Thymus (tissue), 11 donors: Measurements from ENCODE around the gene SNX5. TPM values are rescaled to one million over a fixed set of nuclear protein-coding genes. Genes with fewer than 3 reads are reported as not detected.
A peak's percentile ranks its signal among the peaks of the same experiment; 100 is the strongest.

ENCODE experiments used
- DNase-seq, 9 donors: peaks; one replicate each; pipeline ENCODE4 v3.0.0-alpha.2; 2013; ENCODE audit warnings: low spot score in 9 of 9, low read depth in 6 of 9, missing footprints in 1 of 9
- H3K27ac ChIP-seq, 2 donors: one replicate each; pipeline ENCODE4 v1.5.1; 2013; ENCODE audit warnings: control low read depth in 1 of 2, low read depth in 1 of 2, low read length in 1 of 2, mild to moderate bottlenecking in 1 of 2, moderate library complexity in 1 of 2
- H3K27me3 ChIP-seq, 2 donors: one replicate each; pipeline ENCODE4 v1.5.1; 2013; ENCODE audit warnings: low read length in 1 of 2; ENCODE audit not compliant: control insufficient read depth in 2 of 2, insufficient read depth in 1 of 2
- H3K36me3 ChIP-seq, 2 donors: one replicate each; pipeline ENCODE4 v1.5.1; 2013; ENCODE audit warnings: low read length in 1 of 2, mild to moderate bottlenecking in 1 of 2, moderate library complexity in 1 of 2; ENCODE audit not compliant: control insufficient read depth in 2 of 2, insufficient read depth in 2 of 2
- H3K4me1 ChIP-seq, 2 donors: one replicate each; pipeline ENCODE4 v1.5.1; 2013; ENCODE audit warnings: low read length in 2 of 2; ENCODE audit not compliant: control insufficient read depth in 2 of 2, insufficient read depth in 2 of 2
- H3K4me3 ChIP-seq, 2 donors: one replicate each; pipeline ENCODE4 v1.5.1; 2013; ENCODE audit warnings: low read length in 2 of 2, control low read depth in 1 of 2, mild to moderate bottlenecking in 1 of 2
- H3K9me3 ChIP-seq, 2 donors: one replicate each; pipeline ENCODE4 v1.5.1; 2013; ENCODE audit warnings: low read length in 1 of 2, mild to moderate bottlenecking in 1 of 2; ENCODE audit not compliant: control insufficient read depth in 2 of 2, insufficient read depth in 1 of 2
- WGBS: extraction: QIAGEN DNeasy Blood & Tissue Kit; methylation state at CpG from one replicate; pipeline ENCODE4 v1.1.7; 2013; 5-methylcytosine and 5-hydroxymethylcytosine counted together
- polyA plus RNA-seq: library from polyadenylated mRNA; stranded (reverse); fragments of 200-250 nt; gene quantifications from one replicate; pipeline ENCODE4 v1.2.3, GENCODE V29; 2013
- total RNA-seq: library from RNA; stranded (reverse); fragments of 120-200 nt; gene quantifications from one replicate; pipeline ENCODE4 v1.2.4, GENCODE V29; 2013
- donor health status: healthy.

The SNX5 gene
- total and polyA plus RNA-seq, 2 donors, result 102 to 134 TPM

- H3K4me1 ChIP-seq, result no peaks in the 10 kb centered on the region
- DNase-seq, result no peak
- H3K9me3 ChIP-seq, result no peaks in the 10 kb centered on the region
- no peaks in the 10 kb centered on the region for H3K36me3 ChIP-seq
- WGBS, result 96% methylated on average over 7 of the region's 7 CpGs
- H3K27me3 ChIP-seq, result no peaks in the 10 kb centered on the region
- no peak overlapping the region for H3K27ac ChIP-seq
- H3K4me3 ChIP-seq, result no peak overlapping the region
Observed at GRCh38 chr20:17905544-17905943, 63.0 kb downstream of the SNX5 start.

- WGBS, result 82% methylated on average over 3 of the region's 3 CpGs
- H3K27ac ChIP-seq, result no peak overlapping the region
- H3K36me3 ChIP-seq, result no peaks in the 10 kb centered on the region
- no peak for DNase-seq
- H3K9me3 ChIP-seq, result no peaks in the 10 kb centered on the region
- no peaks in the 10 kb centered on the region for H3K4me1 ChIP-seq
- no peak overlapping the region for H3K4me3 ChIP-seq
- H3K27me3 ChIP-seq, result no peaks in the 10 kb centered on the region
Observed at GRCh38 chr20:17904027-17904426, 64.6 kb downstream of the SNX5 start.

DNA sequence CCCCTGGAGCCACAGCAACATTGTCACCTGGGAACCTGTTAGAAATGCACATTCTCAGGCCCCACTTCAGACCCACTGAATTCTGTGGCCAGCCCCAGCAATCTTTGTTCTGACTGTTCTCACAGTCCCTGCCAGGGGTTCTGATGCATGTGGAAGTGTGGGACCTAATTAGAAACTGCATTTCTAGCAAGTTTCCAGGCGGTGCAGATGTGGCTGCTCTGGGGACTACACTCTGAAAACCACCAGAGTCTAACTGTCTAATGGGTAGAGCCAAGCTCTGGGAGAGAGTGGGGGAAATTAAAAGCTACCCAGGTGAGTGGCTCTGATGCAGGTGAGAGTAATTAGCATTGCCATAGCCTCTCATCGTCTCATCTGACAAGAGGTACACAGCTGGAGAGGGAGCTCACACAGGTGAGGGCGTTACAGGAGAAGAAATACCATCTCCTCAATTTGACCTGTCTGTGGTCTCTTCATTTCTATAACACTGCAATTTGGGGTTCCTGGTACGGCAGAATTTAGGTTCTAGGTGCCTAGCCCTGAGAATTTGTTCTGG is 66.0 kb downstream of the SNX5 start:
- H3K36me3 ChIP-seq, result no peaks in the 10 kb centered on the region
- no peaks in the 10 kb centered on the region for H3K4me1 ChIP-seq
- no peak for DNase-seq
- H3K27ac ChIP-seq, result no peak overlapping the region
- H3K4me3 ChIP-seq, result no peak overlapping the region
- 89% methylated on average over 4 of the region's 4 CpGs for WGBS
- no peaks in the 10 kb centered on the region for H3K27me3 ChIP-seq
- no peaks in the 10 kb centered on the region for H3K9me3 ChIP-seq

- peaks cover 0 to 2% of the 10 kb centered on the region in 2 donors for H3K27me3 ChIP-seq
- 97% methylated on average over 4 of the region's 4 CpGs for WGBS
- H3K4me3 ChIP-seq, result no peak overlapping the region
- H3K9me3 ChIP-seq, result no peaks in the 10 kb centered on the region
- H3K27ac ChIP-seq, result no peak overlapping the region
- H3K4me1 ChIP-seq, result no peaks in the 10 kb centered on the region
- H3K36me3 ChIP-seq, result no peaks in the 10 kb centered on the region
- no peak for DNase-seq
Observed at GRCh38 chr20:17901971-17902370, 66.6 kb downstream of the SNX5 start.

- no peak overlapping the region for H3K4me3 ChIP-seq
- peaks cover 0 to 15% of the 10 kb centered on the region in 2 donors for H3K4me1 ChIP-seq
- no peak overlapping the region for H3K27ac ChIP-seq
- 58% methylated on average over 7 of the region's 7 CpGs for WGBS
- peaks cover 0 to 23% of the 10 kb centered on the region in 2 donors for H3K27me3 ChIP-seq
- DNase-seq, result peak in 8 of 9 donors; percentile 29 to 74 (median 46)
- no peaks in the 10 kb centered on the region for H3K36me3 ChIP-seq
- H3K9me3 ChIP-seq, result no peaks in the 10 kb centered on the region
Observed at GRCh38 chr20:17898548-17898994, 70.0 kb downstream of the SNX5 start.

GRCh38 chr20:17897566-17898307 is 70.9 kb downstream of the SNX5 start:
- DNase-seq, result no peak
- H3K9me3 ChIP-seq, result no peaks in the 10 kb centered on the region
- H3K4me3 ChIP-seq, result no peak overlapping the region
- H3K4me1 ChIP-seq, result peaks cover 0 to 15% of the 10 kb centered on the region in 2 donors
- H3K27ac ChIP-seq, result no peak overlapping the region
- H3K27me3 ChIP-seq, result peaks cover 0 to 23% of the 10 kb centered on the region in 2 donors
- H3K36me3 ChIP-seq, result no peaks in the 10 kb centered on the region
- WGBS, result 100% methylated on average over 1 of the region's 1 CpG

- H3K36me3 ChIP-seq, result no peaks in the 10 kb centered on the region
- DNase-seq, result no peak
- no peak overlapping the region for H3K4me3 ChIP-seq
- peaks cover 0 to 15% of the 10 kb centered on the region in 2 donors for H3K4me1 ChIP-seq
- H3K9me3 ChIP-seq, result no peaks in the 10 kb centered on the region
- H3K27ac ChIP-seq, result no peak overlapping the region
- H3K27me3 ChIP-seq, result peaks cover 0 to 23% of the 10 kb centered on the region in 2 donors
- WGBS, result 96% methylated on average over 3 of the region's 3 CpGs
Observed at GRCh38 chr20:17896771-17897369, 71.7 kb downstream of the SNX5 start.

DNA sequence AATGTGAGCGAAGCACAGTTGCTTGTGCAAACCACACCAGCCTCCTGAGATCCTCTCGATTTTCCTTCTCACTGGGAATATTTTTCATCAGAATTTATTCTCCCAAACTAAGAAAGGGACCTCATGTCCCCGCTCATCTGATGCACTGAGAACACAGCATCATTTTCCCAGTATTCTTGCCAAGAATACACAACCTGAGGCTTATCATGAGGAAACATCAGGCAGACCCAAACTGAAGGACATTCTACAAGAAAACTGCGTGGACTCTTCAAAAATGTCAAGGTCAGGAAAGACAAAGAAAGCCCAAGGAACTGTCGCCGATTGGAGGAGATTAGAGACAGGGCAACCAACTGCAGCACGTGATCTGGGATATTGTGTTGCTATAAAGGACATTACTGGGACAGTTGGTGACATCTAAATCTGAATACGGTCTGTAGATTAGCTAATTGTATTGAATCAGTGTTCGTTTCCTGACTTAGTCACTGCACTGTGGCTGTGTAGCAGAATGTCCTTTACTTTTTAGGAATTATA is 72.3 kb downstream of the SNX5 start:
- Histone ChIP-seq H3K4me3 (no peak overlapping the region), H3K36me3 (no peaks in the 10 kb centered on the region), H3K27ac (peak overlapping the region in 1 of 2 donors; percentile 37), H3K27me3 (peaks cover 0 to 23% of the 10 kb centered on the region in 2 donors), H3K4me1 (peaks cover 0 to 15% of the 10 kb centered on the region in 2 donors), H3K9me3 (no peaks in the 10 kb centered on the region)
- DNase-seq, result no peak
- WGBS, result 41% methylated on average over 9 of the region's 9 CpGs

DNA sequence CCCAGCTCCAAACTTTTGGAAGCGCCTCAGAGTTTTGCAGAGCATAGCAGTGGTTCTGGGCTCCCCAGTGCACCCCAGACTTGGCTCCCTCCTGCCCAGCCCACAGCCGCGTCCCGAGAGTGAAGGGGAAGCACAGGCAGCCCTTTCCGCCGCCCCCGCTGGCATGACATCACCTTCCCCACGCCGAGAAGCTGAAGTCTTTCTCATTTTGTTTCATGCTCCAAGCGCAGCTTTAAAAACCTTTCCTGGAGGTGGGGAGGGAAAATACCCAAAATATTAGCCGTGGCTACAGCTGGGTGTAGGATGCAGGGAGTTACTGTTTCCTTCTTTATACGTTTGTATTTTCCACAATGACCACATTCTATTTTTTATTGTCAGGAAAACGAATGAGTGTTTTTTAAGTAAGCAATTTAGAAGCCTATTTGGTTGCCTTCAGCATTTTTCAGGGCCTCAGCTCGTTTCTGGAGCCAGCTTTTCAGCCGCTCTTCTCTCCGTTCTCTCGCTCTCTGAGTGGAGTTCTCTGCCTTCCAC is 72.9 kb downstream of the SNX5 start:
- H3K4me1 ChIP-seq, result peaks cover 0 to 15% of the 10 kb centered on the region in 2 donors
- H3K27ac ChIP-seq, result peak overlapping the region in 1 of 2 donors; percentile 37
- no peaks in the 10 kb centered on the region for H3K9me3 ChIP-seq
- H3K4me3 ChIP-seq, result no peak overlapping the region
- H3K36me3 ChIP-seq, result no peaks in the 10 kb centered on the region
- DNase-seq, result peak in 1 of 9 donors; percentile 52
- 18% methylated on average over 17 of the region's 17 CpGs for WGBS
- H3K27me3 ChIP-seq, result peaks cover 0 to 23% of the 10 kb centered on the region in 2 donors
